ENCODE measurements around the gene TSPAN9.

DNA sequence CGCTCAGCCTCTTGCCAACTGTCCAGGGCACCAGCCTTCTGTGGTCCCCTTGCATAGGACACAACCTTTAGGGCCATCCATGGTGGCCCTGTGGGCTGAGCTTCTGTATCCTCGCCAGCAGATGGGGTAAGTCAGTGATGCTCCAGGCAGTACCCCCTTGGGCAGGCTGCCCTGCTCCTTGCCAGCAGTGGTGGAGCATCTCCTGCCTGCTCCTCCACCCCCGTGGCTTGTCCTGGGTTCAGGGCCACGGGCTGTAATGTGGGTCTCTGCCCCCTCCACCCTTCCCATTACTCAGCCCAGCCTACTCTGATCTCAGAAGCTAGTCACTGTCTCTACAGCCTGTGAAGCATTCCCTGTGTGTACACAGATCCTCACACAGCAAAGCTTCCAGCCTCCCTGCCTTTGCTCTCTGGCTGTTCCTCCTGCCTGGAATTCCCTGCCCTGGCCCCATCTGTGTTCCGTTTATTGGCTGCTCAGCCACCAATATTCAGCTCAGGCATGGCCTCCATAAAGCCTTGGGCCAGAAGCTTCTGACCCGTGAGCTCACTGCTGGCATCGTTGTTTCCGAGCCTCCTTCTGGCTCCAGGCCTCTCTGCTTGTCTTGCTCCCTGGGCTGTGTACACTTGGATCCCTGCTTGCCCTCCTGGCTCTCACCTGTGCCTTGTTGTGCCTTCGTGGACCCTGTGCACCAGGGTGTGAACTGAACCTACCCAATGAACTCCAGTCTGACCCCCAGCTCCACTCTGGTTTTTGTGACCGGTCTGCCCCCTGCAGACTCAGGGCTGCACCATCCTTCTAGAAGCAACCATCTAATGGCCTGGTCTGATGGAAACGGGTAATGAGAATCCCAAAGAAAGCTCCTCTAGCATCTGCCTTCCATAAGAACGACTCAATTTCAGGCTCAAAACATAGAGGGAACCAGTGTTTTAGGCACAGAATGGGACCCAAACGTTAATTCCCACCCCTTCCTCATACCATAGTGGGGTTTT, 236.8 kb downstream of the TSPAN9 start:
- TF ChIP-seq POLR2AphosphoS5 (IDR thresholded peaks at IDR 0.05; ENCODE audit: borderline replicate concordance, low read depth, low read length): no peak
- TF ChIP-seq EZH2 (IDR thresholded peaks at IDR 0.05): no peak
- no peak for TF ChIP-seq FOXP2 (optimal IDR thresholded peaks at IDR 0.05; ENCODE audit: control extremely low read depth, extremely low read length, insufficient read depth)

All from SK-N-MC (cell line).